GM21390 (cell line): ENCODE measurements around the gene TGFB2.

ENCODE experiments used
- ATAC-seq: cut with Tn5 transposase; IDR thresholded peaks from one replicate; pipeline ENCODE4 v1.9.1; 2021; ENCODE audit not compliant: unreplicated experiment

Gene TGFB2

DNA sequence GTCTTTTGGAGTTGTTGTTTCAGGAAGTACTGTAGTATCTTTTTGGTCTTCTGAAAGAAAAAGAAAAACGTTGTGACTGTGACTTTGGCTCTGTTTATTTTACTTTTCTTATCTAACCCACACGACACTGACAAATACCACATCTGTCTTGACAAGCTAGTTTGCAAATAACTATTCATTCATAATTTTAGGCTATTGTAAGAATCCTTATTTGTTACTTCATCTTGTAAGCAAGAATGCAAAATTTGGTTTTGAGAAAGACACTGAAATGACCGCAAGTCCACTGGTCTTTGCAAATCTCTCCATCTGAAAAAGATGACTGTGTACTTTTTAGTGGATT is 12.7 kb downstream of the TGFB2 start:
- ATAC-seq = no peak

- ATAC-seq = no peak
Observed at GRCh38 chr1:218361298-218362065, 16.3 kb downstream of the TGFB2 start.

DNA sequence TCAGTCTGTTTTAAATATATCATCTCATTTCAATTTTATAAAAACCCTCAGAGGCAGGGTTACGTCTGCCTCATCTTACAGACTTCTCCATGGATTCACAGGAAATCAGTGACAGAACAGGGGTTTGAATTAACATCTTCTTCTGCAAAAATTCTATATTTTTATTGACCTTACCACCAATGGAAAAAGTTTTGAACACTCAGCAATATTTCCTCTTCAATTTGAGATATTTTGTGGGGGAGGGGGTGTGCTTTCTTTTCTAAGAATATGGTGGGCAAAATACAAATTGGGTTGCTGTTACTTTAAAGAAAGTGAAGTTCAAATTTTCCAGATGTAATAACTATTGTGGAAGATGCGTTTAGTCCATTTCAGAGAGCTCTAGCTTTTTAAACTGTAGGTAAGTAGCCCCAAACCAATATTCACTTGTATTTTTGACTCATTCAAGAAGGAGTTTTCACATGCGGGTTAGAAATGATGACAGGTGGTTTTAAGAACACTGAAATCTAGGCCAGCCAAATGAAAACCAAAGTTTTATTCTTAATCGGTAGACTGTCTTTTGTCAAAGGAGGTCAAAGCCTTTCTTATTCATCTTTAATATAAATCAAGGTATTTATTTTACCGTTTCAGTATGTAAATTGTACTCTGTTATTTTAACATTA is 17.4 kb downstream of the TGFB2 start:
- ATAC-seq = no peak

GRCh38 chr1:218363141-218363540 is 18.0 kb downstream of the TGFB2 start:
- no peak for ATAC-seq

DNA sequence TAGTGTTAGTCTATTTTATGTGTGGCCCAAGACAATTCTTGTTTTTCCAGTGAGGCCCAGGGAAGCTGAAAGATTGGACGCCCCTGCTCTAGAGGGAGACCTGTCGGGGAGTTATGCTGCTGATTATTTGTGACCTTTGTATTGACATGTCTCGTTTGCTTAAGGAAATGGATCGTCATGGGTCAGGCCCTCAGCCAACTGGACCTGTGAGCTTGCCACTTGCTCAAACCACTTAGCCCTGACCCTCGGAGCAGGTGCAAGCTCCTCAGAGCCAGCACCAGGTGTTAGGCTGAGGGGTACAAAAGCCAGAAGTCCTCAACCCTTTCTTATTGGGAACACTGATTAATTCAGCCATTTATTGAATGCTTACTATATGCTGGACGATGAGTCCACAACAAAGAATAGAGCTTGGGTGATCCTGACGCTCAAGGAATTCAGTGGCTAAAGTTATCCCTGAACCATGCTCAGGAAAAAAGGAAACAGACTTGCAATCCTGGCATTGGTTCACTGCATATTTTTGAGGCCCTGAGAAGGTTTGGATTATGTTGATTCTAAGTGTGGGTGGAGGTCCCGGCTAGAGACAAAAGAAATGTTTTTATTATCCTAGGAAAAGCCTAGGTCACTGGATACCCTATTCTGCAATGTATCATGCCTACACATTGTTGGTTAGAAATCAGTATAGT is 19.0 kb downstream of the TGFB2 start:
- ATAC-seq = no peak

DNA sequence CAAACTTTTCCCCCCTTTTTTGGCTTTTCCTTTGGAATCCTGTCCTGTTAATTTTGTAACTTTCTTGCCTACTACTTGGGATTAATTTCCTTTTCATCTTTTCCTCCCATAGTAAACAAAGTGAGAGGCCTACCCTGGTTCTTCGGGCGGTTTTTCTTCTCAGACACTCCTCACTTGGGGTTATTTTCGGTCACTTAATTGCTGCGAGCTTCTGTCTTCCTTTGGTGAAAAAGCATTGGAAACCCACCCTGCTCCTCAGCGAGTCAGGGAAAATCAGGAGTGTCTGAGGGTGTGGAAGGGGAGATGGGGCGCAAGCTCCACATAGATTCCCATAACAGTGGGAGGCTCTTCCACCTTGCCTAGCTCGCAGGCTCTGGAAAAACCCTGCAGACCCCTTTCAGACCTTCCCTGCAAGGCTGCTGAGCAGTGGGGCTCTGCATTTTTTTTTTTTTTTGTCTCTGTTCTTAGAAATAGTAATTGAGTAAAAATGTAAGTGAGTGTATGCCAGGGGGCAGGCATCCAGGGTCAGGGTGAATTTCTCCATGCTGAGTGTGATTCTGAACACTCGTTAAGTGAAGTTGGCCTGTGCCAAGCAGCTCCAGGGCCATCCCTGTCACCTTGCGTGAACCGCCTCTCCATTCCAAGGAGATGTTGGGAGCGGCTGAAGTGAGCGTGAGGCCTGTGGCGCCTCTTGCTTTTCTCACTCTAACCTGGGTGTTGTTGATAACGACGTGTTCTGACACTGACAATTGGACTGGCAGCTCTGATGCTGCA is 20.3 kb downstream of the TGFB2 start:
- ATAC-seq = no peak

- ATAC-seq = no peak
Observed at GRCh38 chr1:218366322-218367052, 21.4 kb downstream of the TGFB2 start.

GRCh38 chr1:218367118-218367517 is 22.0 kb downstream of the TGFB2 start:
- no peak for ATAC-seq

DNA sequence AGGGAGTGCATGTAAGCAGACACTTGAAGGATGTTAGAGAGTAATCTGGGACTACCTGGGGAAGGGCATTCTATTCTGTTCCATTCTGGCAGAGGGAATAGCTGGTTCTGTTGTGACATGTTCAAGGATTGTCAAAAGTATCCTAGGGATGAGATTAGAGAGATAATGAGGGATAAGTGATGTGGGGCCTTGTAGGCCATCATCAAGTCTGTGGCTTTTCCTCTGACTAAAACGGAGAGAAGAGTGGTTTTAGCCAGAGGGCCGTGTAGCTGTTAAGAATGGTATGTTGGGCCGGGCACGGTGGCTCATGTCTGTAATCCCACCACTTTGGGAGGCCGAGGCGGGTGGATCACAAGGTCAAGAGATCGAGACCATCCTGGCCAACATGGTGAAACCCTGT is 23.6 kb downstream of the TGFB2 start:
- ATAC-seq = no peak

GRCh38 chr1:218369688-218370511 is 24.8 kb downstream of the TGFB2 start:
- peak; percentile 48 for ATAC-seq

DNA sequence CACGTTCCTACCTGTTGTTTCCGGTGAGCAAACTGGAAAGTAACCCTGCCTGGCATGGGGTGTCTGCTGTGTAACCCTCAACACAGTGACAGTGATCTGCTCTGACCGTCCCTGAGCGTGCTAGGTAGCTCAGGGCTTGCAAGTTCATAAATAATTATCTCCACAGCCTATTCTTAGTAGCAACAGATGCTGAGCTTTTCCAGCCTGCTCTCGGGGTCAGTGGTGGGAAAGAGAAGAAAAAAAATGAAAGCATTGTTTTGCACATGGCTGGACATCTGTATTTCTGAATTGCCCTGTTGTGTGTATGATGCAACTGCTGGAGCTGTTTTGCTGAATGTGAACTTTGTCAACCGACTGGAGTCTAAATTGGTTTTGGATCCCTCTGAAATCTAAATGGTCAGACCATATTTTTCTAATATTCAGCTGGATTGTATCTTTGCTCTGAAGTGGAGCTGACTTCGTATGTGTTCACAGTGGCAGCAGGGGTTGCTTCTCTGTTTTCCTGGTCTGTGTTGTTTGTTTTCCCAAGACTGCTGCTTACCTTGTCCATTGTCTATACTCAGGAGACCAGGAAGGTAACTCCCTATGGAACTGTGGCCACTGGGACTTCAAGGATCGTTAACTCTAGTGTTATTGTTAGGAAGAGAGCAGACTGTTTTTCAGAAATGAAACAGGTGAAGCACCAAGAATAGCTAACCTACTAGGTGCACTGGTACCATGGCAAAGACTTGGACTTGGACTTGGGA is 27.0 kb downstream of the TGFB2 start:
- no peak for ATAC-seq

DNA sequence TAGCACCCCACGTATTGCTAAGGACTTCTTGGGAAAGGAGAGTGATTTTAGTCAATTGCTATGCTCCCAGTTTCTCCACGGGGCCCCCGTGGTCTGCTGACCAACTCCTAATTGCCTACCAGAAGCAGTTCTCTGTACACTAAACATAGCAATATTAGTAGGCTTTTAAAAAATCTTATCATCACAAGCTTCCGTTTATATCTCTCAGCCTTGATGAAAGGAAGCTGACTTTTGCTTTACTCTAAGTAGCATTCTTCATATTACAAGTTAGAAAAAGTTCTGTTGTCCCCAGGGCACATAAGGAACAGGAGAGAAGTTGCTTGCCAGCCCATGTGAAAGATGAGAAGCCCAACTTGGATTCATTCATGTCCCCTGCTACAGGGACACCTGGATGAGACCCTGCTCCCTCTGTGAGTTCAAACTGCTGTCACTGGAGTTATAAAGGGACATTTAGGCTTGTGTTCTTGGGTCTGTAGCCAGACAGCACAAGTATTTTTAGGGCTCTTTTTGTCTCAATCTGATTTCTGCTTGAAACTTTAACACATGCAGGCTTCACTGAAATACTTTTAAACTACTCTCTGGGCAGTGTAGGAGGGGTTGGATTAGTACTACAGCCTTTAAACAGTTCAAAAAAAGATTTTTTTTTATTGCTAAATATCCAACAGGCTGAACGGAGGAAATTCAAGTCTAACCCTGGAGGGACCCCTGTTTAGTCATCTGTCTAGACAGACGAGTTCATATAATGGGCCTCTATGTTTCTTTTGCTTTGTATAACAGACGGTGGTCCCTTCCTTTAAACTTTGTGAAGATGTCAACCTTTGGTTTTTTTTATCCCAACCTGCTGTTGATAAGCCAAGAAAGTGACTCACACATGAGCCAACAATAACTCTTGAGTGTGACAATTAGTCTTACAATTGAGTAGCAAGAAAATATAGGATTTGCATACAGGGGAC is 29.5 kb downstream of the TGFB2 start:
- no peak for ATAC-seq

DNA sequence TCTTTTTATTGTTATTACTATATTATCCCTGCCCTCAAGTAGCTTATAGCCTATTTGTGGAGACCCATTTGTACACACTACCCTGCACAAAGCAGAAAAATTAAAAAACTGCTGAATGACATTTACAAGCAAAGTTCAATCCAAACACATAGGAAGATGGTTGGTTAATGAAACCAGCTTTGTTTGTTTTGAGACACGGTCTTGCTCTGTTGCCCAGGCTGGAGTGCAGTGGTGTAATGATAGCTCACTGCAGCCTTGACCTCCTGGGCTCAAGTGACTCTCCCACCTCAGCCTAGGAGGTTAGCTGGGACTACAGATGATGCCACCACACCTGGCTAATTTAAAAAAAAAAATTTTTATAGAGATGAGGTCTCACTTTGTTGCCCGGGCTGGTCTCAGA is 31.6 kb downstream of the TGFB2 start:
- ATAC-seq = peak; percentile 9

DNA sequence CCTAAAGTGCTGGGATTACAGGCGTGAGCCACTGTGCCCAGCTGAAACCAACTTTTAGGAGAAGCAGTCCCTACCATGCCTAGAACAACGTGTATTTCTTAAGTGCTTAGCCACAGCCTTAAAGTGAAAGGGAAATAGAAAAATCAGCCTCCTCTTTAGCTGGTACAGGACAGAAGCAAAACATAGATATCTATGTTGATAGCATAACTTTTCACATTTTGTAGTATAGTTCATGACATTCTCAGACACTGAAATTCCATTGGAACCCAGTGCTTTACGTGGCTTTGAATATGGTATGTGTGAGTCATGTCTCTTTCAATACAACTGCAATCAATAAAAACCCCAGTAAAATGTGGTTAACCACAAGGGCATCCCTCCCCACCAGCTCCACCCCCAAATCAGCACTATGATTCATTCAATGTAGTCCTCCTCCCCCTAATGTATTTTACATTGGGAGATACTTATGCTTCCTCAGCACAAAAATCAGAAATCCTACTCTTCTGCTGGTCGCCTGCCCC is 32.1 kb downstream of the TGFB2 start:
- ATAC-seq = peak; percentile 87

GRCh38 chr1:218380125-218380977 is 35.2 kb downstream of the TGFB2 start:
- ATAC-seq = no peak

DNA sequence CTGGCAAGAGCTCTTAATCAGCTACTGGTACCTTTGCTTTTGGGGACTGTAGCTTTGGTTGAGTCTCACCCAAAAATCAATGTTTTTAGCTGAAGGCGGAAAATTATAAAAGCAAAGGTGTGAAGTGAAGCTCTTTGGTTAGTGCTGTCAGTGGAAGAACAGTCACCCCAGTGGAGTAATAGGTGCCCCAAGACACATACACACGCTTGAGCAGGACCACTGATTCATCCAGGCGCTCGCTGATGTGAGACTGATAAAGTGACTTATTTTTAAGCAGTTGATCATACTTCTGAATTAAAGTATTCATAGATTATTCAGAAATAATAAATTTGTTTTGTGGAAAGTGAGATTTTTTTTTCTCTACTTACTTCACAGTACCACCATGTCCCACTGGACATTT is 37.1 kb downstream of the TGFB2 start:
- no peak for ATAC-seq

- ATAC-seq = no peak
Observed at GRCh38 chr1:218383051-218383450, 37.9 kb downstream of the TGFB2 start.
